Karpas-422 (cell line): ENCODE measurements around the gene PRPF38A. TPM values are rescaled to one million over a fixed set of nuclear protein-coding genes. Genes with fewer than 3 reads are reported as not detected.

ENCODE experiments used
- DNase-seq: peaks from one replicate; pipeline ENCODE4 v3.0.0-alpha.2; 2015
- H2AFZ ChIP-seq: fragments of 200-600 bp; sonication (generic); 2 replicates; pipeline ENCODE4 v1.6.1; 2014; ENCODE audit warnings: antibody characterized with exemption, low read length, mixed read lengths
- H3K27ac ChIP-seq: fragments of 200-600 bp; sonication (generic); 2 replicates; pipeline ENCODE4 v1.5.1; 2014; ENCODE audit warnings: mild to moderate bottlenecking, low read length, moderate library complexity
- H3K27me3 ChIP-seq: fragments of 200-600 bp; sonication (generic); 2 replicates; pipeline ENCODE4 v1.6.1; 2014; ENCODE audit warnings: low read length, mixed read lengths
- H3K36me3 ChIP-seq: fragments of 200-600 bp; sonication (generic); 2 replicates; pipeline ENCODE4 v1.6.1; 2014; ENCODE audit warnings: low read length, mixed read lengths; ENCODE audit not compliant: insufficient read depth
- H3K4me1 ChIP-seq: fragments of 200-600 bp; sonication (generic); 2 replicates; pipeline ENCODE4 v1.6.1; 2014; ENCODE audit warnings: mild to moderate bottlenecking, low read length, mixed read lengths
- H3K4me2 ChIP-seq: fragments of 200-600 bp; sonication (generic); 2 replicates; pipeline ENCODE4 v1.6.1; 2014; ENCODE audit warnings: low read length, low read depth, mild to moderate bottlenecking; ENCODE audit not compliant: poor library complexity, severe bottlenecking
- H3K4me3 ChIP-seq: fragments of 200-600 bp; sonication (generic); 2 replicates; pipeline ENCODE4 v1.5.1; 2014; ENCODE audit warnings: mild to moderate bottlenecking, antibody characterized with exemption, low read length, mixed read lengths
- H3K79me2 ChIP-seq: fragments of 200-600 bp; sonication (generic); 2 replicates; pipeline ENCODE4 v1.6.1; 2014; ENCODE audit warnings: mild to moderate bottlenecking, low read length, mixed read lengths
- H3K9ac ChIP-seq: fragments of 200-600 bp; sonication (generic); 2 replicates; pipeline ENCODE4 v1.6.0; 2014; ENCODE audit warnings: low read length
- H3K9me2 ChIP-seq: fragments of 200-600 bp; sonication (generic), shearing (Covaris generic); replicated peaks from 2 replicates; pipeline ENCODE4 v1.6.0; 2014; ENCODE audit warnings: mild to moderate bottlenecking, low read length, moderate library complexity; ENCODE audit not compliant: insufficient read depth
- H3K9me3 ChIP-seq: fragments of 300-700, 200-600 bp; sonication (generic); 2 replicates; pipeline ENCODE4 v1.6.1; 2014; ENCODE audit warnings: low read length, mixed read lengths
- H4K20me1 ChIP-seq: fragments of 200-600 bp; sonication (generic); 2 replicates; pipeline ENCODE4 v1.6.1; 2014; ENCODE audit warnings: mild to moderate bottlenecking, antibody characterized with exemption, low read length, low read depth; ENCODE audit not compliant: insufficient read depth
- total RNA-seq: library from RNA; depleted of rRNA; stranded (reverse); fragments of >200 nt; shearing (Covaris generic); gene quantifications from 2 replicates; pipeline ENCODE4 v1.2.3, GENCODE V29; 2014; ENCODE audit warnings: low replicate concordance

Gene PRPF38A
- total RNA-seq, 1 experiment from 2014 or later: 26.3 TPM

DNA sequence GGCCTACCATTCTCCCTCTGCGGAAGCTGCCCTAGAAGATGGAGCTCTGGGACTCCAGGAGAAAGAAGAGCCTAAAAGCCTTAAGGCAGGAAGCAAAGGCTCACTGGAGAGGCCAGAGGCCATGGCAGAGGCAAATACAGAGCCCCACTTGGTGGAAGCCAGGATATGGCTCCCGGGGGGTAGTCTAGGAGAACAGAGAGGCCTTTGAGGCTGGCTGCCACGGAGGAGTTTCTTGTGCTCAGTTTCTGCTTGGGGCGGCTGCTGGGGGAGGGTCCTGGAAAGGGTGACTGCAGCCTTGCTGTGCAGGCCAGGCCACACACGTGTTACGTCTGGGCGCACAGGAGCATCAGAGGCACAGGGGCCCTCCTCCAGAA is 43.8 kb upstream of the PRPF38A start:
- Histone ChIP-seq H3K4me3 (no peak overlapping the region), H3K4me2 (no peak overlapping the region), H4K20me1 (no peaks in the 10 kb centered on the region), H3K9me3 (no peaks in the 10 kb centered on the region), H3K27me3 (no peaks in the 10 kb centered on the region), H3K4me1 (peaks cover 12% of the 10 kb centered on the region), H3K36me3 (peaks cover 10% of the 10 kb centered on the region), H3K9me2 (no peaks in the 10 kb centered on the region), H3K79me2 (peaks cover 23% of the 10 kb centered on the region), H3K9ac (no peak overlapping the region), H2AFZ (no peak overlapping the region), H3K27ac (no peak overlapping the region)
- no peak for DNase-seq

DNA sequence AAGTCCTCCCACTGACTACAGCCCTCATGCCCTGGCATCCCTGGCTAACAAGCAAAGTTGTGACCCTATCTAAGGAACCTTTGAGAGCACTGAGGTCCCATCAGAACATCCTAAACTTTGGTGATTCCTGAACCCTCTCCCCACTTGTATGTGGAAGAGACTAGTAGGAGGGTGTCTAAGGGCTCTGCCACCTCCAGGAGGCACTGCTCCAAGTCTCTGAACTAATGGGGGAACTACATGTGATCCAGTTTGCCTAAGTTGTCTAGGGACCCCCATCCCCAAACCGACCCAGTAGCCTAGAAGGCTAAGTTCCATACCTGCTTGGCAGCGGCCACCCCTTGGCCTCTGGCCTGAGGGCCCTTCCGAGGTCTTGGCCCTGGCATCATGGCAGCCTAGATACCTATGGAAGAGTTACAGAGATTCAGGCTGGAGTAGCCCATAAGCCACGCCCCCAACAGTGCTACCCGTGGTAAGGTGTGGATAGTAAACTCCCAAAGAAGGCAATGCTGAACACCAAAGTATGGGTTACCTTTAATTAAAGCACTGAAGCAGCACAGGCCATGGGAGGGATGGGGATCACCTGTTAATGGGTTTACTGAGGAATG is 40.1 kb upstream of the PRPF38A start:
- peak overlapping the region; percentile 90 for H3K4me2 ChIP-seq
- H2AFZ ChIP-seq: no peak overlapping the region
- no peaks in the 10 kb centered on the region for H3K9me3 ChIP-seq
- H3K9me2 ChIP-seq: no peaks in the 10 kb centered on the region
- H3K9ac ChIP-seq: peak overlapping the region; percentile 91
- no peaks in the 10 kb centered on the region for H4K20me1 ChIP-seq
- peak overlapping the region; percentile 86 for H3K4me3 ChIP-seq
- peaks cover 15% of the 10 kb centered on the region for H3K4me1 ChIP-seq
- no peaks in the 10 kb centered on the region for H3K27me3 ChIP-seq
- DNase-seq: no peak
- H3K27ac ChIP-seq: no peak overlapping the region
- peaks cover 23% of the 10 kb centered on the region for H3K79me2 ChIP-seq
- peaks cover 7% of the 10 kb centered on the region; the same call in 1 of the 2 replicates for H3K36me3 ChIP-seq

DNA sequence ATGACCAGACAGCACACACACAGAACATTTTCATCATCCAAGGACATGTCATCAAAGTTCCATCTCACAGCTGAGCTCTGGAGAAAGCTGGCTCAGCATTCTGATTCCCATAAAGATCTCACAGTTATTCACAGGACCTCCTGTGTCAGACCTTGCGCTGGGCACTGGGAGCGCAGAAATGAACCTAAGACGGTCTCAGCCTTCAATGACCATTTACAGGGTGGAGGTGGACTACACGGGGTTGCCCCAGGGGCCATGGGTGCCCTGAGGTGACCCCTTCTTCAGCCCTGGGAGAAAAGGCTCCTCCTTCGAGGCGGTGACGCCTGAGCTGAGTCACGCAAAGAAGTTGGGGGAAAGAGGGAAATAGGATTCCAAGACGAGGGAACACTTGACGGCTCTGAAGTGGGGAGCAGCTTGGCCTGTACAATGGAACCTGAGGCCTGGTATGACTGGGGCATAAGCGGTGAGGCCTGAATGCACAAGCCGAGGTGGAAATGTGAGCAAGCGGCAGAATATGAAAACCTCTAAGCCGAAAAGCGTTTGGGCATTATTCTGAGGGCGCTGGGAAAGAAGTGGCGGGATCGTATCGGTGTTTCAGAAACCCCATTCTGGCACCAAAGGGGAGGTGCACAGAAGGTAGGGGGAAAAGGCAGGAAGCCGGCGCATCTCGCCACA is 39.2 kb upstream of the PRPF38A start:
- no peaks in the 10 kb centered on the region for H3K9me2 ChIP-seq
- H3K9ac ChIP-seq: peak overlapping the region; percentile 91
- H3K27me3 ChIP-seq: no peaks in the 10 kb centered on the region
- no peaks in the 10 kb centered on the region for H3K9me3 ChIP-seq
- H3K4me2 ChIP-seq: peak overlapping the region; percentile 90
- peak overlapping the region; percentile 86 for H3K4me3 ChIP-seq
- DNase-seq: no peak
- peaks cover 7% of the 10 kb centered on the region; the same call in 1 of the 2 replicates for H3K36me3 ChIP-seq
- peak overlapping the region; percentile 47; the same call in 1 of the 2 replicates for H3K27ac ChIP-seq
- H3K79me2 ChIP-seq: peaks cover 23% of the 10 kb centered on the region
- peaks cover 15% of the 10 kb centered on the region for H3K4me1 ChIP-seq
- H4K20me1 ChIP-seq: no peaks in the 10 kb centered on the region
- H2AFZ ChIP-seq: peak overlapping the region; percentile 91; the same call in 1 of the 2 replicates

DNA sequence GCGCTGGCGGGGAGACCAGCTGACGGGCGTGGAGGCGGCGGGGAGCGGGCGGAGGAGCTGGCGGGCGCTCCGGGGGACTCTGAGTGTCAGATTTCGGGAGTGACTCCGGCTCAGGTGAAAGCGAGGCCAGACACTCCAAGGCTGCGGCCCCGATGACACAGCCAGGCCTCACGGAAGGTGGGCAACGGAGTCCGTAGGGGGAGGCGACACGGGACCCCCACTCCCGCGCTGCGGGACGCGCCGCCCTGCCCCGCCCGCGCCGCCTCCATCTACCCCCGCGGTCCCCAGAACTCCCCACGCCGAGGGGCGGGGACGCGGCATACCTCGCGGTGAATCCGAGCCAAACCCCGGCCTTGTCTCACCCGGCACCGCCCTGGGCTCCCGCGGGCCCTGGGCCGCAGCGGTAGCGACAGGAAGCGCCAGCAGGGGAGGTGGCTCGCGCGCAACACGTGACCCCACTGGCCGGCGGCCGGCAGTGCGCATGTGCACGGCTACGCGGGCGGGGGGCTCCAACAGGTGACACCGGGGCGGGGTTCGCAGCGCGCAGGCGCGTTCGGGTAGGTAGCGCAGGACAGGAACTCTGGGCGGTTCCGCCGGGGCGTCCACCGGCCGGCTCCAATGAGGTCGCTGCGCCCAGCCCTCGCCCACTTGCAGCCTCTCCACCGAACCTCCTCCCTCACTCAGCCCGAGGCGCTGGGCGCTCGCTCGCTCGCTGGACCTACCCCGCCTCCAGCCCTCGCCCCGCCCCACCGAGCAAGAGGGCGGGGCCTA is 38.5 kb upstream of the PRPF38A start, which contains the start of gene CC2D1B:
Gene CC2D1B (minus strand): TSS at position 460 of the 771 bp plus-strand sequence. CDS start 1,585 bp downstream, outside the sequence.
- peak; percentile 99 for DNase-seq
- Histone ChIP-seq H3K79me2 (peaks cover 23% of the 10 kb centered on the region), H3K27me3 (no peaks in the 10 kb centered on the region), H4K20me1 (no peaks in the 10 kb centered on the region), H3K9me2 (no peaks in the 10 kb centered on the region), H3K36me3 (peaks cover 7% of the 10 kb centered on the region; the same call in 1 of the 2 replicates), H3K4me2 (peak within 1 kb of the TSS; percentile 90), H2AFZ (peak within 1 kb of the TSS; percentile 91), H3K4me1 (peaks cover 15% of the 10 kb centered on the region), H3K27ac (peak within 1 kb of the TSS; percentile 47; the same call in 1 of the 2 replicates), H3K9ac (peak within 1 kb of the TSS; percentile 91), H3K4me3 (peak within 1 kb of the TSS; percentile 86), H3K9me3 (no peaks in the 10 kb centered on the region)

DNA sequence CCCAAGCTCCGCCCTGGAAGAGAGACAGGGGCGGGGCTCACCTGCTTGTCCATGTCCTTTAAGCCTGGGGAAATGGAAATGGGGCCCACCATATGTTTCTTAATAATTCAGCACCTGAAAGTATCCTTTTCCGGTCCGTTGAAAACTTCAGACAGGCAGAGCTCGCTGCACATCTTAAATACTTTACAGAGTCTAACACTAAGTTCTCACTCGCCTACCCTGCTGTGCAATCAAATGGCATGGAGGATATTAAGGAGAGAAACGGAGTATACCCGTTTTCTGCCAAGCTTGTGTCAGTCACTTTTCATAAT is 37.9 kb upstream of the PRPF38A start:
- no peak overlapping the region for H3K27ac ChIP-seq
- H3K9me2 ChIP-seq: no peaks in the 10 kb centered on the region
- H3K4me1 ChIP-seq: peaks cover 15% of the 10 kb centered on the region
- no peaks in the 10 kb centered on the region for H3K9me3 ChIP-seq
- peak overlapping the region; percentile 1; the same call in 1 of the 2 replicates for H2AFZ ChIP-seq
- H4K20me1 ChIP-seq: no peaks in the 10 kb centered on the region
- no peaks in the 10 kb centered on the region for H3K27me3 ChIP-seq
- H3K9ac ChIP-seq: peak overlapping the region; percentile 2; the same call in 1 of the 2 replicates
- peak overlapping the region; percentile 12 for H3K4me2 ChIP-seq
- peaks cover 23% of the 10 kb centered on the region for H3K79me2 ChIP-seq
- DNase-seq: no peak
- peaks cover 7% of the 10 kb centered on the region; the same call in 1 of the 2 replicates for H3K36me3 ChIP-seq
- H3K4me3 ChIP-seq: peak overlapping the region; percentile 86

DNA sequence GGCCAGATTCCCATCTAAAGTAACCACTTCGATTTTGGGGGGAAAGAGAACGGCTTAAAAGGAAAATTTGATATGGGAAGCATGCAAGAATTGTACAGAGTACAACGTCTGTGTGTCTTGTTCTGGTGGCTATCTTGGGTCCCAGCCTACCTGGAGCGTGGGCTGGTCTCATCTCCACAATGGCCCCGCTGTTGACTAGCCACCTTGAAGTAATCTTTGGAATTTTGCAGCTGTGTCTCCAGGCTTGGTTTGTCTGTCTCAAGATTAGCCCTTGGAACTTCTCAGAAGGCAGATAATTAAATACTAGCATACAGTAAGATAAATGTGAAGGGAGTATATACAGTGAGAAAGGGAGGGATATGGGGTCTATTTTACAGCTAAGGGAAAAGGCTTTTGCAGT is 37.1 kb upstream of the PRPF38A start:
- Histone ChIP-seq H3K9me3 (no peaks in the 10 kb centered on the region), H3K4me2 (no peak overlapping the region), H4K20me1 (no peaks in the 10 kb centered on the region), H3K4me1 (peaks cover 15% of the 10 kb centered on the region), H3K79me2 (peaks cover 23% of the 10 kb centered on the region), H3K27ac (no peak overlapping the region), H3K36me3 (peaks cover 7% of the 10 kb centered on the region; the same call in 1 of the 2 replicates), H3K9me2 (no peaks in the 10 kb centered on the region), H3K4me3 (no peak overlapping the region), H2AFZ (no peak overlapping the region), H3K27me3 (no peaks in the 10 kb centered on the region), H3K9ac (no peak overlapping the region)
- DNase-seq: no peak

DNA sequence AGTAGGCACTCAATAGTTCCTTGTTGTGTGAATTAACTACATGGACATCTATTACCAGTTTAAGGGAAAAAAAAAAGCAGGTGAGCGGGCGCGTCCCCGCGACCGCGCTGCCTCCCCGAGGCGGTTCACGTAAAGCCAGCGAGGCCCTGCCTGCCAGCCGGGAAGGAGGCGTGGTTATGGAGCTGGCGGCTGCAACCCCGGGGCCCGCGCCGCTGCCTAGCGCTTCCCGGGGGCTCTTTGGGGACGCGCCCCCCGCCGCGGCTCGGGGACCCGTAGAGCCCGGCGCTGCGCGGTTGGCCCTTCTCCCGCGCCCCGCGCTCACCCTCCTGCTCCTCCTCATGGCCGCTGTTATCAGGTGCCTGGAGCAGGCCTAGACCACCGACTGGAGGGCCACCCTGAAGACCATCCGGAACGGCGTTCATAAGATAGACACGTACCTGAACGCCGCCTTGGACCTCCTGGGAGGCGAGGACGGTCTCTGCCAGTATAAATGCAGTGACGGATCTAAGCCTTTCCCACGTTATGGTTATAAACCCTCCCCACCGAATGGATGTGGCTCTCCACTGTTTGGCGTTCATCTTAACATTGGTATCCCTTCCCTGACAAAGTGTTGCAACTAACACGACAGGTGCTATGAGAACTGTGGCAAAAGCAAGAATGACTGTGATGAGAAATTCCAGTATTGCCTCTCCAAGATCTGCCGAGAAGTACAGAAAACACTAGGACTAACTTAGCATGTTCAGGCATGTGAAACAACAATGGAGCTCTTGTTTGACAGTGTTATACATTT is 35.8 kb upstream of the PRPF38A start:
- Histone ChIP-seq H3K27me3 (no peaks in the 10 kb centered on the region), H3K9me2 (no peaks in the 10 kb centered on the region), H3K36me3 (peaks cover 15% of the 10 kb centered on the region; the same call in 1 of the 2 replicates), H3K9ac (peak overlapping the region; percentile 58), H3K4me3 (peak overlapping the region; percentile 52; the same call in 1 of the 2 replicates), H3K9me3 (no peaks in the 10 kb centered on the region), H3K79me2 (peaks cover 19% of the 10 kb centered on the region), H3K4me2 (peak overlapping the region; percentile 62), H3K27ac (no peak overlapping the region), H3K4me1 (peaks cover 15% of the 10 kb centered on the region), H2AFZ (0 out of 2 replicates have a peak overlapping the region, but pooled peaks have one; percentile 33), H4K20me1 (no peaks in the 10 kb centered on the region)
- DNase-seq: peak; percentile 79
